ENCODE results near the gene TECPR2.

The TECPR2 gene

DNA sequence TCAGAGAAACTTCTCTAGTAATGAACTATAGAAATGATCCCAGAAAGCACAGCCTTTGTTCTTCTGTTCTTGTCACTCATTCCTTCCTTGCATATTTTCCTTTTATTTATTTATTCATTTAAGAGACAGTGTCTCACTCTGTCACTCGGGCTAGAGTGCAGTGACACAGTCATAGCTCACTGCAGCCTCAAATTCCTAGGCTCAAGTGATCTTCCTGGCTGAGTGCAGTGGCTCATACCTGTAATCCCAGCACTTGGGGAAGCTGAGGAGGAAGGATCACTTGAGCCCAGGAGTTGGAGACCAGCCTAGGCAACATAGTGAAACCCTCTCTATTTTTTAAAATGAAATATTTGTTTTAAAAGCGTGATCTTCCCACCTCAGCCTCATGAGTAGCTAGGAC is 11.5 kb downstream of the TECPR2 start:
- POLR2A ChIA-PET = interaction anchor here (2.8 kb wide), 1 partner anchor 12 kb away, joined by 8 read pairs; the partner anchor contains the start of genes CINP and TECPR2
- TF ChIP-seq, protein P1, sequence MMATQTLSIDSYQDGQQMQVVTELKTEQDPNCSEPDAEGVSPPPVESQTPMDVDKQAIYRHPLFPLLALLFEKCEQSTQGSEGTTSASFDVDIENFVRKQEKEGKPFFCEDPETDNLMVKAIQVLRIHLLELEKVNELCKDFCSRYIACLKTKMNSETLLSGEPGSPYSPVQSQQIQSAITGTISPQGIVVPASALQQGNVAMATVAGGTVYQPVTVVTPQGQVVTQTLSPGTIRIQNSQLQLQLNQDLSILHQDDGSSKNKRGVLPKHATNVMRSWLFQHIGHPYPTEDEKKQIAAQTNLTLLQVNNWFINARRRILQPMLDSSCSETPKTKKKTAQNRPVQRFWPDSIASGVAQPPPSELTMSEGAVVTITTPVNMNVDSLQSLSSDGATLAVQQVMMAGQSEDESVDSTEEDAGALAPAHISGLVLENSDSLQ (IDR thresholded peaks at IDR 0.05) = no peak
- no peak for TF ChIP-seq FOXM1 (IDR thresholded peaks at IDR 0.05; ENCODE audit: borderline replicate concordance)
- TF ChIP-seq CTBP1 (IDR thresholded peaks at IDR 0.05; ENCODE audit: borderline replicate concordance) = no peak
- TF ChIP-seq HDGF (IDR thresholded peaks at IDR 0.05; ENCODE audit: borderline replicate concordance) = no peak
- no peak for TF ChIP-seq L3MBTL2 (conservative IDR thresholded peaks at IDR 0.05)
- no peak for TF ChIP-seq FOXK2 (IDR thresholded peaks at IDR 0.05)
- TF ChIP-seq SP1 (IDR thresholded peaks at IDR 0.05) = no peak
- no peak for TF ChIP-seq TARDBP (IDR thresholded peaks at IDR 0.05)
- no peak for TF ChIP-seq NFRKB (IDR thresholded peaks at IDR 0.05)
- TF ChIP-seq ELF4 (IDR thresholded peaks at IDR 0.05) = no peak
- no peak for TF ChIP-seq BHLHE40 (IDR thresholded peaks at IDR 0.05; ENCODE audit: borderline replicate concordance)
- TF ChIP-seq SUZ12 (IDR thresholded peaks at IDR 0.05) = no peak
- no peak for TF ChIP-seq ZNF384 (IDR thresholded peaks at IDR 0.05)
- no peak for TF ChIP-seq FOXA1 (IDR thresholded peaks at IDR 0.05)
- no peak for TF ChIP-seq LEF1 (IDR thresholded peaks at IDR 0.05; ENCODE audit: borderline replicate concordance)
- TF ChIP-seq ARNT (IDR thresholded peaks at IDR 0.05) = no peak
- CTCF ChIA-PET = no interaction called here
- no peak for DNase-seq (ENCODE audit: extremely low spot score)

- TF ChIP-seq, protein P1 (IDR thresholded peaks at IDR 0.05) = no peak
- TF ChIP-seq SP1 (IDR thresholded peaks at IDR 0.05) = no peak
- TF ChIP-seq TARDBP (IDR thresholded peaks at IDR 0.05) = no peak
- no peak for TF ChIP-seq CTBP1 (IDR thresholded peaks at IDR 0.05; ENCODE audit: borderline replicate concordance)
- no peak for TF ChIP-seq HDGF (IDR thresholded peaks at IDR 0.05; ENCODE audit: borderline replicate concordance)
- no peak for TF ChIP-seq ELF4 (IDR thresholded peaks at IDR 0.05)
- TF ChIP-seq LEF1 (IDR thresholded peaks at IDR 0.05; ENCODE audit: borderline replicate concordance) = no peak
- no peak for TF ChIP-seq FOXM1 (IDR thresholded peaks at IDR 0.05; ENCODE audit: borderline replicate concordance)
- no peak for TF ChIP-seq NFRKB (IDR thresholded peaks at IDR 0.05)
- TF ChIP-seq L3MBTL2 (conservative IDR thresholded peaks at IDR 0.05) = no peak
- no peak for TF ChIP-seq BHLHE40 (IDR thresholded peaks at IDR 0.05; ENCODE audit: borderline replicate concordance)
- TF ChIP-seq FOXA1 (IDR thresholded peaks at IDR 0.05) = no peak
- no peak for TF ChIP-seq FOXK2 (IDR thresholded peaks at IDR 0.05)
- no peak for TF ChIP-seq SUZ12 (IDR thresholded peaks at IDR 0.05)
- ChIA-PET CTCF (no interaction called here), POLR2A (interaction anchor here (1.0 kb wide), 1 partner anchor 13 kb away, joined by 3 read pairs; the partner anchor contains the start of genes CINP and TECPR2)
- DNase-seq (ENCODE audit: extremely low spot score) = no peak
Measured at GRCh38 chr14:102375119-102375518, 12.4 kb downstream of the TECPR2 start.

DNA sequence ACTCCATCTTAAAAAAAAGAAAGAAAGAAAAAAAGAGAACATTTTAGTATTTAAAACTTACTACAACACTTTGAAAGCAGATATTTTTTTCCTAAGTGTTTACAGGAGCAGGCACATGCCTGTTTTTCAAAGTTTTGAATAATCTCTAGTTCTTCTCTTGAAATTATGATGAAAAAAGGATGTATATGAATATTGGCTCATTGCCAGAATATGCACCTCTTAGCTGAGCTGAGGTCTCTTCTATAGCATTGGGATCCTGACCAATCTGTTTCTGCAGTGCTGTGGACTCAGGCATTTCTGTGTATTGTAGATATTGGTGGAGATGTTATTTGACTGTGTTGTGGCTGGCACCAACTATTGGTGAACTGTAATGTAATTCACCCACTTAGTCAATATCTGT is 15.0 kb downstream of the TECPR2 start:
- no peak for DNase-seq (ENCODE audit: extremely low spot score)
- CTCF ChIA-PET = no interaction called here
- POLR2A ChIA-PET = no interaction called here
- TF ChIP-seq LEF1 (IDR thresholded peaks at IDR 0.05; ENCODE audit: borderline replicate concordance) = no peak

DNA sequence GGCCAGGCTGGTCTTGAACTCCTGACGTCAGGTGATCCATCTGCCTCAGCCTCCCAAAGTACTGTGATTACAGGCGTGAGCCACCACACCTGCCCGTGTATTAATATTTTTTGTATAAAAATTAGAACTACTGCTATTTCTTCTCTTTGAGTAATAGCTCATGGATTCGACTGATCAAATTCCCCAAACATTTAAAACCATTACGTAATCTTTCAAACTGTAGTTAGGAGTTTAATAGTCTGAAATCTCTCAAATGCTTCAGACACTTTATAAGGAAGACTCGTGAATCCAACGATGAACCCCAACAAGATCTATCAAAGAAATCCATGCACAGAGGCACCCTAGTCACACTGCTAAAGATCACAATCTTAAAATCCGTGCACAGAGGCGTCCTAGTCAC is 16.1 kb downstream of the TECPR2 start:
- ChIA-PET POLR2A (no interaction called here), CTCF (interaction anchor here (0.9 kb wide), 1 partner anchor 13 kb away, joined by 3 read pairs; no protein-coding TSS in a partner anchor)
- TF ChIP-seq HDGF (IDR thresholded peaks at IDR 0.05; ENCODE audit: borderline replicate concordance) (no peak), SP1 (IDR thresholded peaks at IDR 0.05) (no peak), L3MBTL2 (conservative IDR thresholded peaks at IDR 0.05) (no peak), FOXM1 (IDR thresholded peaks at IDR 0.05; ENCODE audit: borderline replicate concordance) (no peak), BHLHE40 (IDR thresholded peaks at IDR 0.05; ENCODE audit: borderline replicate concordance) (no peak), FOXK2 (IDR thresholded peaks at IDR 0.05) (no peak), ELF4 (IDR thresholded peaks at IDR 0.05) (no peak), ZNF384 (IDR thresholded peaks at IDR 0.05) (no peak), FOXA1 (IDR thresholded peaks at IDR 0.05) (no peak), SUZ12 (IDR thresholded peaks at IDR 0.05) (no peak), CTBP1 (IDR thresholded peaks at IDR 0.05; ENCODE audit: borderline replicate concordance) (no peak), TARDBP (IDR thresholded peaks at IDR 0.05) (no peak)
- TF ChIP-seq, protein P1 (IDR thresholded peaks at IDR 0.05) = no peak
- no peak for DNase-seq (ENCODE audit: extremely low spot score)

- ChIA-PET CTCF (no interaction called here), POLR2A (interaction anchor here (0.9 kb wide), 1 partner anchor 24 kb away, joined by 3 read pairs; the partner anchor contains the start of genes CINP and TECPR2)
- no peak for DNase-seq (ENCODE audit: extremely low spot score)
- TF ChIP-seq SUZ12 (IDR thresholded peaks at IDR 0.05) (no peak), FOXM1 (IDR thresholded peaks at IDR 0.05; ENCODE audit: borderline replicate concordance) (no peak), CTBP1 (IDR thresholded peaks at IDR 0.05; ENCODE audit: borderline replicate concordance) (no peak), LEF1 (IDR thresholded peaks at IDR 0.05; ENCODE audit: borderline replicate concordance) (no peak), NFRKB (IDR thresholded peaks at IDR 0.05) (no peak), SP1 (IDR thresholded peaks at IDR 0.05) (no peak), TARDBP (IDR thresholded peaks at IDR 0.05) (no peak), L3MBTL2 (conservative IDR thresholded peaks at IDR 0.05) (no peak), ZNF384 (IDR thresholded peaks at IDR 0.05) (no peak), ELF4 (IDR thresholded peaks at IDR 0.05) (no peak), FOXK2 (IDR thresholded peaks at IDR 0.05) (no peak), FOXA1 (IDR thresholded peaks at IDR 0.05) (no peak), ARNT (IDR thresholded peaks at IDR 0.05) (no peak), HDGF (IDR thresholded peaks at IDR 0.05; ENCODE audit: borderline replicate concordance) (no peak), BHLHE40 (IDR thresholded peaks at IDR 0.05; ENCODE audit: borderline replicate concordance) (no peak)
- TF ChIP-seq, protein P1 (IDR thresholded peaks at IDR 0.05) = no peak
Measured at GRCh38 chr14:102387086-102387485, 24.3 kb downstream of the TECPR2 start.

All from HEK293T (cell line).